MCF 10A (cell line): ENCODE results near the gene KIAA2012. TPM values are rescaled to one million over a fixed set of nuclear protein-coding genes. Genes with fewer than 3 reads are reported as not detected.

ENCODE experiments used
- BruUV-seq: library from RNA; stranded (reverse); fragments of 400-500 nt; replicated peaks from 2 replicates; lab custom pipeline; 2021; lab: Mats Ljungman, UMichigan
- CTCF ChIA-PET: fragments of 300-600 bp; sonication (Branson Sonifier 250); formaldehyde crosslinking; extraction: SDS; loops from one replicate; lab custom pipeline; 2021; ENCODE audit warnings: antibody characterized with exemption, inconsistent platforms; lab: Yijun Ruan, JAX
- POLR2A ChIA-PET: fragments of 300-600, 350-650 bp; sonication (Branson Sonifier 250); formaldehyde crosslinking; extraction: SDS; loops from one replicate; lab custom pipeline; 2020; ENCODE audit warnings: antibody characterized with exemption, inconsistent platforms; lab: Yijun Ruan, JAX
- DNase-seq: peaks from one replicate; pipeline ENCODE4 v3.0.0-alpha.2; 2018; ENCODE audit not compliant: unreplicated experiment
- H3K27ac Mint-ChIP-seq: one replicate; pipeline ENCODE4 v1.8.0; 2022; ENCODE audit warnings: mild to moderate bottlenecking, low read depth, mixed read lengths; ENCODE audit not compliant: unreplicated experiment
- H3K27me3 Mint-ChIP-seq: one replicate; pipeline ENCODE4 v1.8.0; 2022; ENCODE audit warnings: mixed read lengths; ENCODE audit not compliant: insufficient read depth, unreplicated experiment
- H3K36me3 Mint-ChIP-seq: one replicate; pipeline ENCODE4 v1.8.0; 2022; ENCODE audit warnings: mild to moderate bottlenecking, moderate library complexity, mixed read lengths; ENCODE audit not compliant: insufficient read depth, unreplicated experiment
- H3K4me1 Mint-ChIP-seq: one replicate; pipeline ENCODE4 v1.8.0; 2022; ENCODE audit warnings: mixed read lengths; ENCODE audit not compliant: insufficient read depth, unreplicated experiment
- H3K4me3 Mint-ChIP-seq: one replicate; pipeline ENCODE4 v1.8.0; 2022; ENCODE audit warnings: mild to moderate bottlenecking, moderate library complexity, mixed read lengths; ENCODE audit not compliant: unreplicated experiment
- H3K9me3 Mint-ChIP-seq: one replicate; pipeline ENCODE4 v1.8.0; 2022; ENCODE audit warnings: mixed read lengths; ENCODE audit not compliant: unreplicated experiment
- intact Hi-C: fragments of 100-400 bp; cut with micrococcal nuclease; formaldehyde crosslinking; loops from 2 replicates; pipeline ENCODE4 v1.14.1; 2022
- total RNA-seq: library from RNA; stranded (reverse); gene quantifications from 2 replicates; pipeline ENCODE4 v1.2.3, GENCODE V29; 2022
- TF ChIP-seq, protein P1 (sequence below): fragments of 200-600 bp; IDR thresholded peaks from one replicate; pipeline ENCODE4 v1.8.0; 2022; ENCODE audit warnings: antibody characterized with exemption, mild to moderate bottlenecking; ENCODE audit not compliant: unreplicated experiment

The KIAA2012 gene
- total RNA-seq, 1 experiment from 2014 or later: not detected

DNA sequence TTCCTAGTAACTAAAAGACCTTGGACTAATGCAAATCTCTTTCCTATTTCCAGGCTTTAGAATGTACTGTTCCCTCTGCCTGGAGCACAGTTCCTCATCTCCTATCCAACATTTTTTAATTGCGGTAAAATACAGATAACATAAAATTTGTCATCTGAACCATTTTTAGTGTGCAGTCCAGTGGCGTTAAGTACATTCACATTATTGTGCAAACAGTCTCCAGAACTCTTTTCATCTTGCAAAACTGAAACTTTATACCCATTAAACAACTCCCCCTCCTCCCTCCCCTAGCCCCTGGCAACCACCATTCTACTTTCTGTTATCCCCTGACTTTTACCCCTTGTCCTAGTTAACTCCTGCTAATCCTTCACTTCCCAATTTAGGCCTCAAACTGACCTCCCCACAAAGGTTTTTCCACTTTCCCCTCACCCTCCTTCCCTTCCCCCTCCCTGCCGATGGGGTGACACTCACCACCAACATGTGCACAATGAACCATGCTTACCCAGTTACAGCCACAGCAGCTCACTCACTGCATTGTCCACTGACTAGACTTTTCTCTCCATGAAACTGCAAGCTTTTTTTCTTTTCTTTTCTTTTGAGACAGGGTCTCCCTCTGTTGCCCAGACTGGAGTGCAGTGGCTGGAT, 54.8 kb downstream of the KIAA2012 start:
- H3K36me3 Mint-ChIP-seq: no peaks in the 10 kb centered on the region
- TF ChIP-seq, protein P1, sequence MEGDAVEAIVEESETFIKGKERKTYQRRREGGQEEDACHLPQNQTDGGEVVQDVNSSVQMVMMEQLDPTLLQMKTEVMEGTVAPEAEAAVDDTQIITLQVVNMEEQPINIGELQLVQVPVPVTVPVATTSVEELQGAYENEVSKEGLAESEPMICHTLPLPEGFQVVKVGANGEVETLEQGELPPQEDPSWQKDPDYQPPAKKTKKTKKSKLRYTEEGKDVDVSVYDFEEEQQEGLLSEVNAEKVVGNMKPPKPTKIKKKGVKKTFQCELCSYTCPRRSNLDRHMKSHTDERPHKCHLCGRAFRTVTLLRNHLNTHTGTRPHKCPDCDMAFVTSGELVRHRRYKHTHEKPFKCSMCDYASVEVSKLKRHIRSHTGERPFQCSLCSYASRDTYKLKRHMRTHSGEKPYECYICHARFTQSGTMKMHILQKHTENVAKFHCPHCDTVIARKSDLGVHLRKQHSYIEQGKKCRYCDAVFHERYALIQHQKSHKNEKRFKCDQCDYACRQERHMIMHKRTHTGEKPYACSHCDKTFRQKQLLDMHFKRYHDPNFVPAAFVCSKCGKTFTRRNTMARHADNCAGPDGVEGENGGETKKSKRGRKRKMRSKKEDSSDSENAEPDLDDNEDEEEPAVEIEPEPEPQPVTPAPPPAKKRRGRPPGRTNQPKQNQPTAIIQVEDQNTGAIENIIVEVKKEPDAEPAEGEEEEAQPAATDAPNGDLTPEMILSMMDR: no peak
- H3K27me3 Mint-ChIP-seq: peaks cover 11% of the 10 kb centered on the region
- no peaks in the 10 kb centered on the region for H3K9me3 Mint-ChIP-seq
- no peaks in the 10 kb centered on the region for H3K4me1 Mint-ChIP-seq
- CTCF ChIA-PET: no interaction called here
- no peak for DNase-seq
- POLR2A ChIA-PET: no interaction called here
- no TSS peak for BruUV-seq
- H3K27ac Mint-ChIP-seq: no peak overlapping the region
- no peak overlapping the region for H3K4me3 Mint-ChIP-seq
- intact Hi-C loops: no loop called here

DNA sequence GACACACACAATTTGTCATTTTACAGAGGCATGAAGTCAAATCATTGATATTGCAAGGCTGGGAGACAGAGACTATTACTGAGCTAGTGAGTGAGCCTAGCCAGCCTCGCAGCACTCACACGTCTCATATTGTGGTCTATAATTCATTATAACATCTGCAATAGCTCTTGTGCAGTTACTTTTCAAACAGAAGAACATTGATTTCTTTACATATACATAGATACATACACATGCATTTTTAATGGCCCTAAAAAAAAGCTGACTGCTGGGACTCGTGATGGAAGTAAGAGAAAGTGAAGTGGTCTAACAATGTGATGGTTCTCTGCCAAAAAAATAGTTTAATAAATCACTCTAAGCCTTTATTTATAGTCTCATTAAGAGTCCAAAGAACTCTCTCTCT, 56.8 kb downstream of the KIAA2012 start:
- no peak for DNase-seq
- TF ChIP-seq, protein P1: no peak
- Mint-ChIP-seq H3K27ac (no peak overlapping the region), H3K4me1 (no peaks in the 10 kb centered on the region), H3K9me3 (no peaks in the 10 kb centered on the region), H3K36me3 (no peaks in the 10 kb centered on the region), H3K27me3 (no peaks in the 10 kb centered on the region), H3K4me3 (no peak overlapping the region)
- no TSS peak for BruUV-seq
- ChIA-PET POLR2A (interaction anchor here (0.6 kb wide), 1 partner anchor 327 kb away, joined by 3 read pairs; no protein-coding TSS in a partner anchor), CTCF (interaction anchor here (0.7 kb wide), 2 partner anchors 23 to 37 kb away, joined by 3 read pairs; no protein-coding TSS in a partner anchor)
- intact Hi-C loops: loop anchor here (10.0 kb wide), 1 partner anchor 95 kb away; the partner anchor contains the start of gene FZD7

DNA sequence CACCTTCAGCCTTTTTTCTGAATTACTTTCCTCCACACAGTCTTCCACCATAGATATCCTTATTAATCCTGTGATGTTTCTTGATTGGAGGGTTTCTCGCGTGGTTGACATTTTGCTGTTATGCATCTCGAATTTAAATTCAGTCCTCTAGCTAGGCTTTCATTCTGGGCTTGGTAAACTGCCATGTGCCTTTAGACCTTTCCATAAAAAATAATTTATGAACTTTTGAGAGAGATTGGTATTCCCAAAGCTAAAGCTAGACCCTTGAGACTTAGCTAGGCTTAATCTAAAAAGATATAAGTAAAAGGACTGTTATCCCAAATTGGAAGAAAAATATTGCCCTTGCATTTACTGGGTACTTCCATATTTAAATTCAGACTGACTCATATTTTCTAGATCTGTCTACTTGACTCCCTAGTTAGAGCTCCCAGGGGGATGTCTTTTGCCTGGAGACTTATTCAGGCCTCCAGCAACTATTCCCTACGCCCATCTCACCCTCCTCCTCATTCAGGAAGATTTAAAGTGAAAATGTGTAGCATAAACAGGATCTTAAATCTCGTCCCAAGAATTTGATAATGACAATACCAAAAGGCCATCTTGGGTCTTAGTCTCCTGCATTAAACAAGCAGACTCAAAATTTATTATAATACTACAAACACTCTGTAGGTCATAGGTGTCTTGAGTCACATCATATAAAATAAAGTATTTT, 60.3 kb downstream of the KIAA2012 start:
- TF ChIP-seq, protein P1: no peak
- Mint-ChIP-seq H3K36me3 (no peaks in the 10 kb centered on the region), H3K27me3 (no peaks in the 10 kb centered on the region), H3K4me3 (no peak overlapping the region), H3K4me1 (peaks cover 5% of the 10 kb centered on the region), H3K27ac (no peak overlapping the region), H3K9me3 (no peaks in the 10 kb centered on the region)
- BruUV-seq: no TSS peak
- DNase-seq: no peak
- ChIA-PET POLR2A (no interaction called here), CTCF (no interaction called here)
- intact Hi-C loops: loop anchor here (10.0 kb wide), 1 partner anchor 99 kb away; the partner anchor contains the start of gene FZD7

DNA sequence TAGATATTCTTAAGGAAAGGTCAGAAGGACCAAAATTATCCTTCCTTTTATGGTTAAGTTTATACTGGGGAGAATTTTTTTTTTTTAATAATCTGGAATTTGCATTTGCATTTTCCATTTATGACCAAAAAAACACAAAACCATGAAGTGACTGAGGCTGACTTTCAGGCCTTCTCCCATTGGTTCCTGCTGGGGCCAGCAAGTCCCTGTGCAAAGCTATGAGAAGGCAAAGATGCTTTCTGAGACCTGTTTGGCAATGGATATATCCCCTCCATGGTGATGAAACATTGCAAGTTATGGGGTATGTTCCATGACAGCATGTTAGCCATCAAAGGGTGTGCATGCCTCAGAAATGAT, 60.8 kb downstream of the KIAA2012 start:
- TF ChIP-seq, protein P1: no peak
- Mint-ChIP-seq H3K27ac (no peak overlapping the region), H3K36me3 (no peaks in the 10 kb centered on the region), H3K4me1 (peaks cover 5% of the 10 kb centered on the region), H3K9me3 (no peaks in the 10 kb centered on the region), H3K27me3 (no peaks in the 10 kb centered on the region), H3K4me3 (no peak overlapping the region)
- no peak for DNase-seq
- intact Hi-C loops: loop anchor here (2.0 to 10.0 kb wide), 2 partner anchors 29 to 99 kb away; partner anchors contain the start of gene FZD7
- CTCF ChIA-PET: no interaction called here
- POLR2A ChIA-PET: no interaction called here
- no TSS peak for BruUV-seq
